SU-DHL-6 (cell line): Measurements from ENCODE around the gene INPP4B.

ENCODE experiments used
- EZH2phosphoT487 ChIP-seq: fragments of 200-600 bp; sonication (generic), shearing (Covaris generic); conservative IDR thresholded peaks from 2 replicates; pipeline ENCODE4 v1.6.1; 2018; ENCODE audit warnings: mild to moderate bottlenecking, antibody characterized with exemption, low read length, moderate library complexity, mixed read lengths
- TF ChIP-seq, protein P1 (sequence below): fragments of 200-600 bp; sonication (generic); IDR thresholded peaks from one replicate; pipeline ENCODE4 v1.5.1; 2017; ENCODE audit warnings: antibody characterized with exemption, mild to moderate bottlenecking, low read length, moderate library complexity; ENCODE audit not compliant: insufficient read depth, poor library complexity, severe bottlenecking

DNA sequence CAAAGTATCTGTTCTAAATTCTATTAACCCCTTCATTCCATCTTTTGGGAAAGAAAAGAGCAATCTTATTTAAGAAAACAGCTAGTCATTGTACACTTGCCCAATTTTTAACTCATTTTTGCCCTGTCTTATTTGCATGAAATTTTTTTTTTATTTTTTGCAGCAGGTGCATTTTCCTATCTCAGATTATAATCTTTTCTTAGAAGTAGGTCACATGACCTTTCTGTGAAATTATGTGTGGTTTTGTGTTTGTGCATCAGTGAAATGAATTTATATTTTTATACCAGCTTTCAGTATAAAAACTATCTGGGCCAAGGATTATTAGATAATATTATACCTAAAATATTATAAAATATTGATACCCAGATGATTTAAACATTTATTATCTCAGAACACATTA is 145.6 kb downstream of the INPP4B start:
- TF ChIP-seq, protein P1, sequence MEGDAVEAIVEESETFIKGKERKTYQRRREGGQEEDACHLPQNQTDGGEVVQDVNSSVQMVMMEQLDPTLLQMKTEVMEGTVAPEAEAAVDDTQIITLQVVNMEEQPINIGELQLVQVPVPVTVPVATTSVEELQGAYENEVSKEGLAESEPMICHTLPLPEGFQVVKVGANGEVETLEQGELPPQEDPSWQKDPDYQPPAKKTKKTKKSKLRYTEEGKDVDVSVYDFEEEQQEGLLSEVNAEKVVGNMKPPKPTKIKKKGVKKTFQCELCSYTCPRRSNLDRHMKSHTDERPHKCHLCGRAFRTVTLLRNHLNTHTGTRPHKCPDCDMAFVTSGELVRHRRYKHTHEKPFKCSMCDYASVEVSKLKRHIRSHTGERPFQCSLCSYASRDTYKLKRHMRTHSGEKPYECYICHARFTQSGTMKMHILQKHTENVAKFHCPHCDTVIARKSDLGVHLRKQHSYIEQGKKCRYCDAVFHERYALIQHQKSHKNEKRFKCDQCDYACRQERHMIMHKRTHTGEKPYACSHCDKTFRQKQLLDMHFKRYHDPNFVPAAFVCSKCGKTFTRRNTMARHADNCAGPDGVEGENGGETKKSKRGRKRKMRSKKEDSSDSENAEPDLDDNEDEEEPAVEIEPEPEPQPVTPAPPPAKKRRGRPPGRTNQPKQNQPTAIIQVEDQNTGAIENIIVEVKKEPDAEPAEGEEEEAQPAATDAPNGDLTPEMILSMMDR: no peak
- TF ChIP-seq EZH2phosphoT487: no peak
